Dendritic cell treated with granulocyte-macrophage colony-stimulating factor and Interleukin-4, amounts not matched to agents 40 ng/mL and 50 ng/mL, for 4 days (primary cell): ENCODE results near the gene PRPSAP1.
"Not testable (repeated sequence)": the region's sequence is repeated elsewhere in the genome, so short reads cannot be mapped to it uniquely, and the experiment has no call there.

ENCODE experiments used
- H3K27ac Mint-ChIP-seq: one replicate; pipeline ENCODE4 v1.8.0; 2022; ENCODE audit warnings: mild to moderate bottlenecking, mixed read lengths
- H3K27me3 Mint-ChIP-seq: one replicate; pipeline ENCODE4 v1.8.0; 2022; ENCODE audit warnings: mild to moderate bottlenecking, mixed read lengths
- H3K36me3 Mint-ChIP-seq: one replicate; pipeline ENCODE4 v1.8.0; 2022; ENCODE audit warnings: low read depth, mixed read lengths
- H3K4me1 Mint-ChIP-seq: one replicate; pipeline ENCODE4 v1.8.0; 2022; ENCODE audit warnings: low read depth, mixed read lengths
- H3K4me3 Mint-ChIP-seq: one replicate; pipeline ENCODE4 v1.8.0; 2022; ENCODE audit warnings: mild to moderate bottlenecking, moderate library complexity, mixed read lengths
- H3K9me3 Mint-ChIP-seq: one replicate; pipeline ENCODE4 v1.8.0; 2022; ENCODE audit warnings: mixed read lengths
- intact Hi-C: fragments of 100-400 bp; cut with micrococcal nuclease; formaldehyde crosslinking; loops from one replicate; pipeline ENCODE4 v1.15.0; 2022

PRPSAP1 gene

GRCh38 chr17:76307299-76307965, 46.3 kb downstream of the PRPSAP1 start:
- Mint-ChIP-seq H3K4me1 (no peaks in the 10 kb centered on the region), H3K36me3 (peaks cover 50% of the 10 kb centered on the region), H3K27me3 (peaks cover 1% of the 10 kb centered on the region), H3K9me3 (no peaks in the 10 kb centered on the region), H3K4me3 (no peak overlapping the region), H3K27ac (no peak overlapping the region)
- intact Hi-C loops = no loop called here

- H3K27me3 Mint-ChIP-seq, H3K27ac Mint-ChIP-seq, H3K4me1 Mint-ChIP-seq, intact Hi-C loops, H3K4me3 Mint-ChIP-seq, H3K9me3 Mint-ChIP-seq: not testable (repeated sequence)
- peaks cover 29% of the 10 kb centered on the region for H3K36me3 Mint-ChIP-seq
Measured at GRCh38 chr17:76305135-76305454, 48.6 kb downstream of the PRPSAP1 start.

- Mint-ChIP-seq H3K4me1 (no peaks in the 10 kb centered on the region), H3K27me3 (peaks cover 1% of the 10 kb centered on the region), H3K9me3 (no peaks in the 10 kb centered on the region), H3K27ac (no peak overlapping the region), H3K36me3 (peaks cover 24% of the 10 kb centered on the region), H3K4me3 (no peak overlapping the region)
- intact Hi-C loops = loop anchor here (1.0 kb wide), 1 partner anchor 94 kb away; no protein-coding TSS in a partner anchor
Measured at GRCh38 chr17:76304226-76305134, 49.2 kb downstream of the PRPSAP1 start.

- Mint-ChIP-seq H3K36me3 (no peaks in the 10 kb centered on the region), H3K9me3 (no peaks in the 10 kb centered on the region), H3K27ac (no peak overlapping the region), H3K4me3 (no peak overlapping the region), H3K27me3 (no peaks in the 10 kb centered on the region), H3K4me1 (no peaks in the 10 kb centered on the region)
- intact Hi-C loops = loop anchor here (5.0 kb wide), 1 partner anchor 285 kb away; no protein-coding TSS in a partner anchor
Measured at GRCh38 chr17:76297436-76297835, 56.3 kb downstream of the PRPSAP1 start.

- Mint-ChIP-seq H3K27ac (no peak overlapping the region), H3K4me1 (no peaks in the 10 kb centered on the region), H3K27me3 (no peaks in the 10 kb centered on the region), H3K4me3 (no peak overlapping the region), H3K9me3 (no peaks in the 10 kb centered on the region), H3K36me3 (no peaks in the 10 kb centered on the region)
- intact Hi-C loops = loop anchor here (5.0 kb wide), 1 partner anchor 285 kb away; no protein-coding TSS in a partner anchor
Measured at GRCh38 chr17:76296889-76297288, 56.8 kb downstream of the PRPSAP1 start.

- intact Hi-C loops = loop anchor here (5.0 kb wide), 1 partner anchor 284 kb away; no protein-coding TSS in a partner anchor
- Mint-ChIP-seq H3K36me3 (no peaks in the 10 kb centered on the region), H3K9me3 (no peaks in the 10 kb centered on the region), H3K4me3 (no peak overlapping the region), H3K27ac (no peak overlapping the region), H3K4me1 (no peaks in the 10 kb centered on the region), H3K27me3 (no peaks in the 10 kb centered on the region)
Measured at GRCh38 chr17:76296186-76296585, 57.5 kb downstream of the PRPSAP1 start.

GRCh38 chr17:76293106-76293505, 60.6 kb downstream of the PRPSAP1 start:
- Mint-ChIP-seq H3K4me3 (no peak overlapping the region), H3K27ac (no peak overlapping the region), H3K4me1 (no peaks in the 10 kb centered on the region), H3K27me3 (no peaks in the 10 kb centered on the region), H3K36me3 (no peaks in the 10 kb centered on the region), H3K9me3 (no peaks in the 10 kb centered on the region)
- intact Hi-C loops = no loop called here

GRCh38 chr17:76292567-76292966, 61.1 kb downstream of the PRPSAP1 start:
- no peak overlapping the region for H3K4me3 Mint-ChIP-seq
- H3K9me3 Mint-ChIP-seq = no peaks in the 10 kb centered on the region
- no peaks in the 10 kb centered on the region for H3K4me1 Mint-ChIP-seq
- H3K36me3 Mint-ChIP-seq = no peaks in the 10 kb centered on the region
- H3K27me3 Mint-ChIP-seq = no peaks in the 10 kb centered on the region
- H3K27ac Mint-ChIP-seq = no peak overlapping the region
- intact Hi-C loops = no loop called here

GRCh38 chr17:76281573-76282371, 71.9 kb downstream of the PRPSAP1 start:
- intact Hi-C loops = no loop called here
- peaks cover 10% of the 10 kb centered on the region for H3K4me1 Mint-ChIP-seq

GRCh38 chr17:76280650-76281049, 73.1 kb downstream of the PRPSAP1 start:
- intact Hi-C loops = no loop called here
- Mint-ChIP-seq H3K27me3 (peaks cover 9% of the 10 kb centered on the region), H3K9me3 (no peaks in the 10 kb centered on the region), H3K4me3 (no peak overlapping the region), H3K27ac (no peak overlapping the region), H3K4me1 (peaks cover 20% of the 10 kb centered on the region), H3K36me3 (no peaks in the 10 kb centered on the region)

More at GRCh38 chr17:76281573-76282371, 71.9 kb downstream of the PRPSAP1 start:
- Mint-ChIP-seq H3K4me3 (no peak overlapping the region), H3K27me3 (peaks cover 9% of the 10 kb centered on the region), H3K9me3 (no peaks in the 10 kb centered on the region), H3K36me3 (no peaks in the 10 kb centered on the region), H3K27ac (no peak overlapping the region)

GRCh38 chr17:76279742-76280287, 73.9 kb downstream of the PRPSAP1 start:
- Mint-ChIP-seq H3K27ac (no peak overlapping the region), H3K9me3 (no peaks in the 10 kb centered on the region), H3K27me3 (peaks cover 9% of the 10 kb centered on the region), H3K4me3 (no peak overlapping the region), H3K36me3 (no peaks in the 10 kb centered on the region), H3K4me1 (peaks cover 29% of the 10 kb centered on the region)
- intact Hi-C loops = loop anchor here (1.0 to 5.0 kb wide), 3 partner anchors 38 to 159 kb away; partner anchors contain the start of gene RNF157

GRCh38 chr17:76278952-76279741, 74.6 kb downstream of the PRPSAP1 start:
- H3K27ac Mint-ChIP-seq = no peak overlapping the region
- peaks cover 30% of the 10 kb centered on the region for H3K4me1 Mint-ChIP-seq
- no peaks in the 10 kb centered on the region for H3K9me3 Mint-ChIP-seq
- peaks cover 9% of the 10 kb centered on the region for H3K27me3 Mint-ChIP-seq
- intact Hi-C loops = loop anchor here (1.0 to 5.0 kb wide), 3 partner anchors 37 to 158 kb away; partner anchors contain the start of gene RNF157
- H3K4me3 Mint-ChIP-seq = no peak overlapping the region
- no peaks in the 10 kb centered on the region for H3K36me3 Mint-ChIP-seq
